GM12891 (cell line): Measurements from ENCODE around the gene MADD.

Experiments used
- DNase-seq: peaks from one replicate; pipeline ENCODE4 v3.0.0; 2011; ENCODE audit warnings: low spot score; ENCODE audit not compliant: insufficient read length
- FAIRE-seq: peaks from 2 replicates; lab custom pipeline; 2011; peaks lifted over from hg19 to GRCh38; lab: Jason Lieb, UNC
- PAX5 ChIP-seq: IDR thresholded peaks from 2 replicates; pipeline ENCODE4 v1.6.1; 2011; ENCODE audit warnings: low read length, moderate library complexity, mild to moderate bottlenecking; ENCODE audit not compliant: insufficient read depth, severe bottlenecking
- POLR2A ChIP-seq: IDR thresholded peaks from 2 replicates; pipeline ENCODE4 v1.6.1; 2011; ENCODE audit warnings: low read depth, low read length, control low read depth
- POLR2AphosphoS5 ChIP-seq: IDR thresholded peaks from 2 replicates; pipeline ENCODE4 v1.6.1; 2011; ENCODE audit warnings: low read depth, low read length, control low read depth
- POU2F2 ChIP-seq: IDR thresholded peaks from 2 replicates; pipeline ENCODE4 v1.6.1; 2011; ENCODE audit warnings: low read depth, mild to moderate bottlenecking, control low read depth, low read length, moderate library complexity
- SPI1 ChIP-seq: IDR thresholded peaks from 2 replicates; pipeline ENCODE4 v1.6.1; 2011; ENCODE audit warnings: low read depth, low read length, control low read depth
- TAF1 ChIP-seq: IDR thresholded peaks from 2 replicates; pipeline ENCODE4 v1.6.1; 2011; ENCODE audit warnings: low read depth, low read length, control low read depth

The MADD gene

GRCh38 chr11:47239852-47240251 is 30.1 kb upstream of the MADD start:
- DNase-seq (no peak), FAIRE-seq (no peak)
- TF ChIP-seq POU2F2, result no peak
- peak; percentile 35; the same call in 1 of the 2 replicates for TF ChIP-seq POLR2A
- peak; percentile 43; the same call in 1 of the 2 replicates for TF ChIP-seq POLR2AphosphoS5
- no peak for TF ChIP-seq TAF1
- no peak for TF ChIP-seq SPI1
- no peak for TF ChIP-seq PAX5

- TF ChIP-seq POLR2AphosphoS5, result no peak
- no peak for TF ChIP-seq PAX5
- TF ChIP-seq SPI1, result no peak
- no peak for TF ChIP-seq TAF1
- no peak for TF ChIP-seq POU2F2
- TF ChIP-seq POLR2A, result no peak; the same call in 1 of the 2 replicates
- FAIRE-seq, result no peak
- no peak for DNase-seq
Measured at GRCh38 chr11:47241841-47242301, 28.1 kb upstream of the MADD start.

GRCh38 chr11:47242596-47243192 is 27.2 kb upstream of the MADD start:
- TF ChIP-seq TAF1, result no peak
- no peak for TF ChIP-seq SPI1
- TF ChIP-seq POLR2A, result no peak
- no peak for TF ChIP-seq POLR2AphosphoS5
- TF ChIP-seq PAX5, result no peak
- no peak for TF ChIP-seq POU2F2
- FAIRE-seq (no peak), DNase-seq (no peak)

GRCh38 chr11:47243454-47243853 is 26.5 kb upstream of the MADD start:
- TF ChIP-seq SPI1, result no peak
- no peak for TF ChIP-seq POU2F2
- no peak for TF ChIP-seq PAX5
- no peak for TF ChIP-seq TAF1
- TF ChIP-seq POLR2A, result no peak
- no peak for TF ChIP-seq POLR2AphosphoS5
- no peak for FAIRE-seq
- no peak for DNase-seq

GRCh38 chr11:47244448-47245350 is 25.2 kb upstream of the MADD start:
- FAIRE-seq, result no peak
- TF ChIP-seq SPI1 (no peak), POU2F2 (no peak), POLR2A (no peak), POLR2AphosphoS5 (no peak), TAF1 (no peak)
- DNase-seq, result no peak

GRCh38 chr11:47245611-47246357 is 24.1 kb upstream of the MADD start:
- TF ChIP-seq POLR2A (no peak; the same call in 1 of the 2 replicates), TAF1 (no peak), PAX5 (no peak), POU2F2 (no peak), SPI1 (no peak), POLR2AphosphoS5 (no peak)
- DNase-seq (no peak), FAIRE-seq (no peak)

- DNase-seq (no peak), FAIRE-seq (no peak)
- TF ChIP-seq TAF1, result no peak
- no peak for TF ChIP-seq POLR2A
- TF ChIP-seq POLR2AphosphoS5, result no peak
- TF ChIP-seq POU2F2, result no peak
- no peak for TF ChIP-seq PAX5
- no peak for TF ChIP-seq SPI1
Measured at GRCh38 chr11:47247502-47247901, 22.4 kb upstream of the MADD start.

GRCh38 chr11:47248304-47248663 is 21.6 kb upstream of the MADD start:
- no peak for FAIRE-seq
- no peak for DNase-seq
- TF ChIP-seq SPI1 (peak; percentile 93), TAF1 (no peak), POLR2AphosphoS5 (no peak)

- FAIRE-seq (peak; percentile 95), DNase-seq (peak; percentile 73)
- TF ChIP-seq POU2F2 (peak; percentile 95), POLR2AphosphoS5 (peak; percentile 82), PAX5 (peak; percentile 33), POLR2A (peak; percentile 81), SPI1 (no peak), TAF1 (peak; percentile 99)
Measured at GRCh38 chr11:47248664-47249377, 21.1 kb upstream of the MADD start, which contains the start of gene ACP2. TSS of gene ACP2 (minus strand) at chr11:47248814. CDS start at chr11:47248789, 25 bp downstream.
